Measurements from ENCODE around the gene CNOT8.
"Not testable (repeated sequence)": the region's sequence is repeated elsewhere in the genome, so short reads cannot be mapped to it uniquely, and the experiment has no call there.

DNA sequence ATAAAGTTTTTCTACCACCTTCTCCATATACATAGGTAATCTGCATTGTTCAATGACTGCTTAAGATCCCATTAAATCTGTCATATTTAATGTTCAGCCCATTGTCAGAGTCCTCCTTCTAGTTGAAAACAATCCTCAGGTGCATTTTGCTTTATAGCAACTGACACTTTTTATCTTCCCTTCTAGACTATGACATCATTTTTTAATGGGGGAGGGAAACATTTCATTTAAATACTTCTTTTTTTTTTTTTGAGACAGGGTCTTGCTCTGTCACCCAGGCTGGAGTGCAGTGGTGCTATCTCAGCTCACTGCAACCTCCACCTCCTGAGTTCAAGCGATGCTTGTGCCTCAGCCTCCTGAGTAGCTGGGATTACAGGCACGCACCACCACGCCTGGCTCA lies 25.6 kb upstream of the CNOT8 start:
- not testable (repeated sequence) for TF ChIP-seq SIN3A (IDR thresholded peaks at IDR 0.05; ENCODE audit: borderline replicate concordance, insufficient read depth, low read depth, low read length); POLR2AphosphoS5 (IDR thresholded peaks at IDR 0.05; ENCODE audit: low read depth, low read length)
- TF ChIP-seq, protein P1, sequence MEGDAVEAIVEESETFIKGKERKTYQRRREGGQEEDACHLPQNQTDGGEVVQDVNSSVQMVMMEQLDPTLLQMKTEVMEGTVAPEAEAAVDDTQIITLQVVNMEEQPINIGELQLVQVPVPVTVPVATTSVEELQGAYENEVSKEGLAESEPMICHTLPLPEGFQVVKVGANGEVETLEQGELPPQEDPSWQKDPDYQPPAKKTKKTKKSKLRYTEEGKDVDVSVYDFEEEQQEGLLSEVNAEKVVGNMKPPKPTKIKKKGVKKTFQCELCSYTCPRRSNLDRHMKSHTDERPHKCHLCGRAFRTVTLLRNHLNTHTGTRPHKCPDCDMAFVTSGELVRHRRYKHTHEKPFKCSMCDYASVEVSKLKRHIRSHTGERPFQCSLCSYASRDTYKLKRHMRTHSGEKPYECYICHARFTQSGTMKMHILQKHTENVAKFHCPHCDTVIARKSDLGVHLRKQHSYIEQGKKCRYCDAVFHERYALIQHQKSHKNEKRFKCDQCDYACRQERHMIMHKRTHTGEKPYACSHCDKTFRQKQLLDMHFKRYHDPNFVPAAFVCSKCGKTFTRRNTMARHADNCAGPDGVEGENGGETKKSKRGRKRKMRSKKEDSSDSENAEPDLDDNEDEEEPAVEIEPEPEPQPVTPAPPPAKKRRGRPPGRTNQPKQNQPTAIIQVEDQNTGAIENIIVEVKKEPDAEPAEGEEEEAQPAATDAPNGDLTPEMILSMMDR (IDR thresholded peaks at IDR 0.05) = not testable (repeated sequence)
- TF ChIP-seq, protein P2, sequence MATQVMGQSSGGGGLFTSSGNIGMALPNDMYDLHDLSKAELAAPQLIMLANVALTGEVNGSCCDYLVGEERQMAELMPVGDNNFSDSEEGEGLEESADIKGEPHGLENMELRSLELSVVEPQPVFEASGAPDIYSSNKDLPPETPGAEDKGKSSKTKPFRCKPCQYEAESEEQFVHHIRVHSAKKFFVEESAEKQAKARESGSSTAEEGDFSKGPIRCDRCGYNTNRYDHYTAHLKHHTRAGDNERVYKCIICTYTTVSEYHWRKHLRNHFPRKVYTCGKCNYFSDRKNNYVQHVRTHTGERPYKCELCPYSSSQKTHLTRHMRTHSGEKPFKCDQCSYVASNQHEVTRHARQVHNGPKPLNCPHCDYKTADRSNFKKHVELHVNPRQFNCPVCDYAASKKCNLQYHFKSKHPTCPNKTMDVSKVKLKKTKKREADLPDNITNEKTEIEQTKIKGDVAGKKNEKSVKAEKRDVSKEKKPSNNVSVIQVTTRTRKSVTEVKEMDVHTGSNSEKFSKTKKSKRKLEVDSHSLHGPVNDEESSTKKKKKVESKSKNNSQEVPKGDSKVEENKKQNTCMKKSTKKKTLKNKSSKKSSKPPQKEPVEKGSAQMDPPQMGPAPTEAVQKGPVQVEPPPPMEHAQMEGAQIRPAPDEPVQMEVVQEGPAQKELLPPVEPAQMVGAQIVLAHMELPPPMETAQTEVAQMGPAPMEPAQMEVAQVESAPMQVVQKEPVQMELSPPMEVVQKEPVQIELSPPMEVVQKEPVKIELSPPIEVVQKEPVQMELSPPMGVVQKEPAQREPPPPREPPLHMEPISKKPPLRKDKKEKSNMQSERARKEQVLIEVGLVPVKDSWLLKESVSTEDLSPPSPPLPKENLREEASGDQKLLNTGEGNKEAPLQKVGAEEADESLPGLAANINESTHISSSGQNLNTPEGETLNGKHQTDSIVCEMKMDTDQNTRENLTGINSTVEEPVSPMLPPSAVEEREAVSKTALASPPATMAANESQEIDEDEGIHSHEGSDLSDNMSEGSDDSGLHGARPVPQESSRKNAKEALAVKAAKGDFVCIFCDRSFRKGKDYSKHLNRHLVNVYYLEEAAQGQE (IDR thresholded peaks at IDR 0.05; ENCODE audit: insufficient read depth in 1 of 2, low read depth in 2 of 2, low read length in 1 of 2) = not testable (repeated sequence)

Measured in Panc1 (cell line).